ENCODE results near the gene CCDC85C. TPM values are rescaled to one million over a fixed set of nuclear protein-coding genes. Genes with fewer than 3 reads are reported as not detected.
A peak's percentile ranks its signal among the peaks of the same experiment; 100 is the strongest.

Gene CCDC85C
- total RNA-seq, 1 donor from 2014 or later: 16.6 TPM

DNA sequence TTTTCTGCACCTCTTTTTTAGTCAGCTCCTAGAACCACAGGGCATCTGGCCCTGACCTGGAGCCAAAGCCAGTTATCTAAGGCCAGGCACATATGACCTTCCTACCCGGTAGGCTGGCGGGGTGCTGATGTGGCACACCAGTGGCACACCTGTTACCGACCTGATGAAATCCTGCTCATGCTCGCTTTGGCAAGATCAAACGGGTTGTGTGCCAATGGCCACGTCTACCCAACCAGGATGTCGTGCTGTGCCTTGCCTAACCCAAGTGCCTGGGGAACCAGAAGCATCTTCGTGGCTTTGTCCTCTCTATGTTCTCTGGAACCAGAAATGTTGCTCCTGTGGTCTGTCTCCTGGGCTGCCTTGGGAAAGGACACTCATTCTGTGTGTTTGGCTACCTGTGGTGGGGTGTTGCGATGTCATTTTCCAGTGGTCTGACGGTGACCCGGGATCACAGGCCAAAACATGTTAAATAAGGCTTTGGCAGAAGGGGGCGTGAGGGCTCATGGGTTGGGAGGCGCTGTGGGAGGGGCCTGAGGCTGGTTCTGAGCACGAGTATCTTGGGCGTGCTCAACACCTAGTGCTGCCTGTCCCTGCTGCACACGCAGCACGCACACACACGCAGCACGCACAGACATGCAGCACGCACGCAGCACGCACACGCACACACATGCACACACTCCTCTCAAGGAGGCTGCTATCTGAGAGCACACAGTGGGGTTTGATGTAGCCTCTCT is 94.9 kb downstream of the CCDC85C start:
- peaks cover 49% of the 10 kb centered on the region for H4K20me1 ChIP-seq (ENCODE audit: insufficient read depth, low read length)
- no peaks in the 10 kb centered on the region for H3K9me3 ChIP-seq (ENCODE audit: insufficient read depth, low read depth, low read length)
- peaks cover 13% of the 10 kb centered on the region for H3K4me1 ChIP-seq (ENCODE audit: insufficient read depth, low read length)
- no peak overlapping the region for H2AFZ ChIP-seq (ENCODE audit: low read depth, low read length)
- peaks cover 5% of the 10 kb centered on the region for H3K79me2 ChIP-seq (ENCODE audit: insufficient read depth, low read length)
- no peaks in the 10 kb centered on the region for H3K27me3 Mint-ChIP-seq (ENCODE audit: low read depth, unreplicated experiment)
- no peaks in the 10 kb centered on the region for H3K4me1 Mint-ChIP-seq (ENCODE audit: low read depth, unreplicated experiment)
- H3K36me3 ChIP-seq (ENCODE audit: insufficient read depth, low read length): peaks cover 31% of the 10 kb centered on the region
- no peak overlapping the region for H3K27ac ChIP-seq (ENCODE audit: low read depth, low read length)
- DNase-seq (ENCODE audit: low read depth) (no peak), FAIRE-seq (no peak)
- H3K9ac ChIP-seq (ENCODE audit: low read length): no peak overlapping the region
- TF ChIP-seq, protein P1, sequence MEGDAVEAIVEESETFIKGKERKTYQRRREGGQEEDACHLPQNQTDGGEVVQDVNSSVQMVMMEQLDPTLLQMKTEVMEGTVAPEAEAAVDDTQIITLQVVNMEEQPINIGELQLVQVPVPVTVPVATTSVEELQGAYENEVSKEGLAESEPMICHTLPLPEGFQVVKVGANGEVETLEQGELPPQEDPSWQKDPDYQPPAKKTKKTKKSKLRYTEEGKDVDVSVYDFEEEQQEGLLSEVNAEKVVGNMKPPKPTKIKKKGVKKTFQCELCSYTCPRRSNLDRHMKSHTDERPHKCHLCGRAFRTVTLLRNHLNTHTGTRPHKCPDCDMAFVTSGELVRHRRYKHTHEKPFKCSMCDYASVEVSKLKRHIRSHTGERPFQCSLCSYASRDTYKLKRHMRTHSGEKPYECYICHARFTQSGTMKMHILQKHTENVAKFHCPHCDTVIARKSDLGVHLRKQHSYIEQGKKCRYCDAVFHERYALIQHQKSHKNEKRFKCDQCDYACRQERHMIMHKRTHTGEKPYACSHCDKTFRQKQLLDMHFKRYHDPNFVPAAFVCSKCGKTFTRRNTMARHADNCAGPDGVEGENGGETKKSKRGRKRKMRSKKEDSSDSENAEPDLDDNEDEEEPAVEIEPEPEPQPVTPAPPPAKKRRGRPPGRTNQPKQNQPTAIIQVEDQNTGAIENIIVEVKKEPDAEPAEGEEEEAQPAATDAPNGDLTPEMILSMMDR (IDR thresholded peaks at IDR 0.05; ENCODE audit: insufficient read depth, low read depth, low read length): no peak
- TF ChIP-seq EZH2 (IDR thresholded peaks at IDR 0.05; ENCODE audit: insufficient read depth, low read length): no peak
- H3K4me3 ChIP-seq (ENCODE audit: insufficient read depth, low read depth, low read length): no peak overlapping the region
- no peak overlapping the region for H3K4me3 Mint-ChIP-seq (ENCODE audit: unreplicated experiment)
- no peaks in the 10 kb centered on the region for H3K9me3 Mint-ChIP-seq (ENCODE audit: unreplicated experiment)
- H3K27ac Mint-ChIP-seq (ENCODE audit: unreplicated experiment): peak overlapping the region; percentile 62
- no peak overlapping the region for H3K4me2 ChIP-seq (ENCODE audit: low read length)
- no peaks in the 10 kb centered on the region for H3K27me3 ChIP-seq (ENCODE audit: insufficient read depth, low read length)
- peaks cover 31% of the 10 kb centered on the region for H3K36me3 Mint-ChIP-seq (ENCODE audit: low read depth, unreplicated experiment)

DNA sequence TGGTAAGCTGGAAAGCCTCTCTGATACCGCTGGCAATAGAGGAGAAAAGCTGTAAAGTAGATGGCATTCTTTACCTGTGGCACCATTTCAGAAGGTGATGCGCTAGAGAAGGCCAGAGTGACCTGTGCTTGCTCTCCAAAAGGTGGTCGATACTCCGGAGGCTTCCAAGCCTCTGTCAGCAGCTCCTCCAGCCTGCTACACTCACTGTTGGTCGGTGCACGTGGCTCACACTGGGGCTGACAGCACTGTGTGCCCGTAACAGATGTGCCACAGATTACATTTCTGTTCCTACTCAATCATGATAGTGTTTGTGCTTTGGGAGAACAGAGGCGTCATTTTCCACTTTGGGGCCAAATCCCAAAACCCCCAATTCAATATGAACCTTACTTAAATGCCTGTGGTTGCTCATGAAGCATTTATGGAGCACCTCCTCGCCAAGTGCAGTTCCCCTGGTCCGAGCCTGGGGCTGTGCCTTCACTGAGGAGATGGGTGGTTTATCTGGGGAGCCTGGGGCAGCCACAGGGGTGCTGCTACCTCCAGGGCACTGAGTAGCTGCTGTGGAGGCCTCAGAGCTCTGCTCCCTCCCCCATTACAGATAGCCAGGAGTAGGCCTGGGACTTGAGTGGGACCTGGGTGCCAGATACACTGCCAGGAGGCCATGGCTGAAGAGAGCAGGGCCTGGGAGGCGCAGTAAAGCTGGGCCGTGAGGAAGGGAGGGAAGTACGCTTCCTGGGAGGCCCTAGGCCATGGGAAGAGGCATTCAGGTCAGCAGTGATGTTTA is 96.0 kb downstream of the CCDC85C start:
- Histone ChIP-seq H3K4me1 (ENCODE audit: insufficient read depth, low read length) (peaks cover 13% of the 10 kb centered on the region), H3K9me3 (ENCODE audit: insufficient read depth, low read depth, low read length) (no peaks in the 10 kb centered on the region), H3K27ac (ENCODE audit: low read depth, low read length) (no peak overlapping the region), H3K36me3 (ENCODE audit: insufficient read depth, low read length) (peaks cover 41% of the 10 kb centered on the region), H3K9ac (ENCODE audit: low read length) (no peak overlapping the region), H2AFZ (ENCODE audit: low read depth, low read length) (no peak overlapping the region), H3K79me2 (ENCODE audit: insufficient read depth, low read length) (no peaks in the 10 kb centered on the region), H4K20me1 (ENCODE audit: insufficient read depth, low read length) (peaks cover 51% of the 10 kb centered on the region), H3K27me3 (ENCODE audit: insufficient read depth, low read length) (no peaks in the 10 kb centered on the region), H3K4me2 (ENCODE audit: low read length) (no peak overlapping the region), H3K4me3 (ENCODE audit: insufficient read depth, low read depth, low read length) (no peak overlapping the region)
- TF ChIP-seq EZH2 (IDR thresholded peaks at IDR 0.05; ENCODE audit: insufficient read depth, low read length): no peak
- TF ChIP-seq, protein P1 (IDR thresholded peaks at IDR 0.05; ENCODE audit: insufficient read depth, low read depth, low read length): no peak
- DNase-seq (ENCODE audit: low read depth) (no peak), FAIRE-seq (no peak)
- no peaks in the 10 kb centered on the region for H3K9me3 Mint-ChIP-seq (ENCODE audit: unreplicated experiment)
- H3K4me3 Mint-ChIP-seq (ENCODE audit: unreplicated experiment): no peak overlapping the region
- H3K4me1 Mint-ChIP-seq (ENCODE audit: low read depth, unreplicated experiment): no peaks in the 10 kb centered on the region
- H3K27ac Mint-ChIP-seq (ENCODE audit: unreplicated experiment): no peak overlapping the region
- H3K36me3 Mint-ChIP-seq (ENCODE audit: low read depth, unreplicated experiment): peaks cover 30% of the 10 kb centered on the region
- no peaks in the 10 kb centered on the region for H3K27me3 Mint-ChIP-seq (ENCODE audit: low read depth, unreplicated experiment)
